Measurements from ENCODE around the gene GPN1.

- TF ChIP-seq POLR2AphosphoS5 (IDR thresholded peaks at IDR 0.05): peak in 1 of 3 donors; percentile 65
- no peak for TF ChIP-seq EP300 (IDR thresholded peaks at IDR 0.05)
- no peak for TF ChIP-seq POLR2A (IDR thresholded peaks at IDR 0.05)
These were observed 54.7 kb downstream of the GPN1 start for GRCh38 chr2:27683390-27684071.

Data from stomach (tissue), 4 donors.